Kidney (tissue), 22 donors: ENCODE measurements around the gene LPXN. TPM values are rescaled to one million over a fixed set of nuclear protein-coding genes. Genes with fewer than 3 reads are reported as not detected.

Experiments
- DNase-seq, 5 donors: peaks; one replicate each; pipeline ENCODE4 v3.0.0-alpha.2; 2013 to 2020
- FAIRE-seq: peaks from 2 replicates; lab custom pipeline; 2012; peaks lifted over from hg19 to GRCh38; lab: Jason Lieb, UNC
- H3K27ac ChIP-seq, 2 donors: one replicate each; pipeline ENCODE4 v1.7.0; 2013; ENCODE audit warnings: low read depth in 2 of 2, low read length in 2 of 2, inconsistent platforms in 1 of 2
- H3K27me3 ChIP-seq: one replicate; pipeline ENCODE4 v1.7.1; 2013; ENCODE audit warnings: low read length, inconsistent platforms; ENCODE audit not compliant: control insufficient read depth, insufficient read depth
- H3K36me3 ChIP-seq, 3 donors: one replicate each; pipeline versions ENCODE4 v1.7.0 to v1.7.1; 2013; ENCODE audit warnings: low read length in 3 of 3, control low read depth in 1 of 3, inconsistent platforms in 1 of 3; ENCODE audit not compliant: insufficient read depth in 3 of 3, control insufficient read depth in 2 of 3
- H3K4me1 ChIP-seq, 3 donors: one replicate each; pipeline versions ENCODE4 v1.7.0 to v1.7.1; 2013; ENCODE audit warnings: low read length in 3 of 3, inconsistent platforms in 1 of 3, low read depth in 1 of 3; ENCODE audit not compliant: control insufficient read depth in 2 of 3, insufficient read depth in 2 of 3
- H3K4me3 ChIP-seq, 3 donors: one replicate each; pipeline versions ENCODE4 v1.7.0 to v1.8.1; 2013; ENCODE audit warnings: low read length in 3 of 3, control low read depth in 1 of 3, inconsistent platforms in 1 of 3
- H3K9ac ChIP-seq, 3 donors: one replicate each; pipeline versions ENCODE4 v1.7.0 to v1.7.1; 2013; ENCODE audit warnings: low read length in 3 of 3, control low read depth in 1 of 3, inconsistent platforms in 1 of 3
- H3K9me3 ChIP-seq, 3 donors: one replicate each; pipeline versions ENCODE4 v1.7.0 to v1.7.1; 2013; ENCODE audit warnings: low read length in 3 of 3, control low read depth in 1 of 3, inconsistent platforms in 1 of 3; ENCODE audit not compliant: control insufficient read depth in 2 of 3, insufficient read depth in 1 of 3
- intact Hi-C: fragments of 100-400 bp; cut with DNase I; formaldehyde crosslinking; loops from one replicate; pipeline ENCODE4 v1.11.1; 2022
- long read RNA-seq, 10 donors: library from polyadenylated mRNA in 1 of 10; unstranded in 1 of 10; transcript quantifications; one replicate each; pipeline ENCODE4 v2.0.0 and lab custom pipeline, GENCODE V29; 2021 to 2026
- polyA plus RNA-seq: library from polyadenylated mRNA; stranded (reverse); fragments of 350-450 nt; fragmentation: Illumina TruSeq; extraction: RNeasy Lipid Tissue Mini Kit (QIAGEN cat#74804); gene quantifications from one replicate; pipeline ENCODE4 v1.2.3, GENCODE V29; 2014; ENCODE audit warnings: low read depth, low replicate concordance; ENCODE audit not compliant: insufficient read depth
- total RNA-seq: library from RNA; stranded (reverse); fragmentation: NEBNext Ultra II Directional; extraction: Animal tissue kit (Norgen Biotek cat#: 25700); gene quantifications from one replicate; pipeline ENCODE4 v1.2.1, GENCODE V29; 2021
- TF ChIP-seq, protein P1 (sequence below): IDR thresholded peaks from 3 replicates; pipeline ENCODE4 v1.5.1; 2012; ENCODE audit warnings: mild to moderate bottlenecking, moderate library complexity, borderline replicate concordance; ENCODE audit not compliant: insufficient read depth; ENCODE audit errors: extremely low read depth
- donor health status: control.
- donor health status: control.
- donor health status: control.
- donor health status: control.
- donor health status: control.
- donor health status: DM: yes; HTN: yes; CAD: no.
- donor health status: Normal renal cell carcinoma (clear cell type).

Gene LPXN
- 16.8 TPM for total RNA-seq
- 8.0 TPM for polyA plus RNA-seq
- long read RNA-seq, donor 1, result 0 reads
- long read RNA-seq, donor 2, result 0 reads
- long read RNA-seq, donor 3, result 0 reads
- long read RNA-seq, donor 4, result 0 reads
- long read RNA-seq, donor 5, result 0 reads
- long read RNA-seq, donor 6, partial matches to known transcripts, result 5 of 6 reads
- long read RNA-seq, donor 6, other reads (novel, unspliced or antisense), result 0 of 6 reads
- long read RNA-seq, donor 7, partial matches to known transcripts, result 1 of 8 reads
- long read RNA-seq, donor 7, other reads (novel, unspliced or antisense), result 6 of 8 reads
- long read RNA-seq, donor 8, result 0 reads
- long read RNA-seq, donor 9, partial matches to known transcripts, result 0 of 1 reads
- long read RNA-seq, donor 9, other reads (novel, unspliced or antisense), result 0 of 1 reads
- long read RNA-seq, donor 10, partial matches to known transcripts, result 0 of 1 reads
- long read RNA-seq, donor 10, other reads (novel, unspliced or antisense), result 0 of 1 reads

DNA sequence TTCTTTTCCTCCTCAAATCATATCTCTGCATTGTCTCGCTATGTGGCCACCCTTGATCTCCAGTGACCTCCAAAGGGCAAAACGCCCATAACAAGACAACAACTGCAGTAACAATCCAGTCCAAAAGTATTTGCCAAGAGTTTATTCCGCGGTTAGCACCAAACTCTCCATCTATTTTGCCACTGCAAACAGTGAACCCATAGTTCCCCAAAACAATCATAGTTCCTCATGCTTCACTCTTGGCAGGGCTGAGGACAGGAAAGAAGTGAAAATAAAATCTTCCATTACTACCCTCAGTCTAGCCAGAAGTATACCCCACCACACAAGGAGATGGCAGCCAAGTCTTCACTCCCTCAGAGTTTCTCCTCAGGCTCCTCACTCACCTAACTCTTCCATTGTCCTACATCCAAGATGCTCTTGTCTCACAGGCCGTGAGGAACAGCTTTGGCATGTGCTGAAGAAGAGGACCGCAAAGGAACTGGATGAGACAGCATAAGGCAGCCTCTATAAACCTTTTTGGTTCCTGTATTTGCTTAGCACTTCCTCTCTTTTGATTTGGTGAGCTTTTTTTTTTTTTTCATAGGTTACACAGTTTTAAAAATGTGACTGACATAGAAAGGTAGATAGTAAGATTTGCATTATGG, at the start of gene LPXN:
Gene LPXN (minus strand): TSS at position 480 of the 644 bp plus-strand sequence. CDS start 84 bp downstream, at position 396.
- Histone ChIP-seq H3K27me3 (no peaks in the 10 kb centered on the region), H3K36me3 (no peaks in the 10 kb centered on the region), H3K4me1 (peaks cover 2 to 28% (median 26%) of the 10 kb centered on the region in 3 donors), H3K9me3 (no peaks in the 10 kb centered on the region), H3K27ac (peak within 1 kb of the TSS; percentile 9 to 100), H3K9ac (peak within 1 kb of the TSS in 1 of 3 donors; percentile 100), H3K4me3 (peak within 1 kb of the TSS in 2 of 3 donors; percentile 14 to 97)
- intact Hi-C loops, result no loop called here
- no peak for FAIRE-seq
- no peak for DNase-seq
- TF ChIP-seq, protein P1, sequence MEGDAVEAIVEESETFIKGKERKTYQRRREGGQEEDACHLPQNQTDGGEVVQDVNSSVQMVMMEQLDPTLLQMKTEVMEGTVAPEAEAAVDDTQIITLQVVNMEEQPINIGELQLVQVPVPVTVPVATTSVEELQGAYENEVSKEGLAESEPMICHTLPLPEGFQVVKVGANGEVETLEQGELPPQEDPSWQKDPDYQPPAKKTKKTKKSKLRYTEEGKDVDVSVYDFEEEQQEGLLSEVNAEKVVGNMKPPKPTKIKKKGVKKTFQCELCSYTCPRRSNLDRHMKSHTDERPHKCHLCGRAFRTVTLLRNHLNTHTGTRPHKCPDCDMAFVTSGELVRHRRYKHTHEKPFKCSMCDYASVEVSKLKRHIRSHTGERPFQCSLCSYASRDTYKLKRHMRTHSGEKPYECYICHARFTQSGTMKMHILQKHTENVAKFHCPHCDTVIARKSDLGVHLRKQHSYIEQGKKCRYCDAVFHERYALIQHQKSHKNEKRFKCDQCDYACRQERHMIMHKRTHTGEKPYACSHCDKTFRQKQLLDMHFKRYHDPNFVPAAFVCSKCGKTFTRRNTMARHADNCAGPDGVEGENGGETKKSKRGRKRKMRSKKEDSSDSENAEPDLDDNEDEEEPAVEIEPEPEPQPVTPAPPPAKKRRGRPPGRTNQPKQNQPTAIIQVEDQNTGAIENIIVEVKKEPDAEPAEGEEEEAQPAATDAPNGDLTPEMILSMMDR, result no peak

DNA sequence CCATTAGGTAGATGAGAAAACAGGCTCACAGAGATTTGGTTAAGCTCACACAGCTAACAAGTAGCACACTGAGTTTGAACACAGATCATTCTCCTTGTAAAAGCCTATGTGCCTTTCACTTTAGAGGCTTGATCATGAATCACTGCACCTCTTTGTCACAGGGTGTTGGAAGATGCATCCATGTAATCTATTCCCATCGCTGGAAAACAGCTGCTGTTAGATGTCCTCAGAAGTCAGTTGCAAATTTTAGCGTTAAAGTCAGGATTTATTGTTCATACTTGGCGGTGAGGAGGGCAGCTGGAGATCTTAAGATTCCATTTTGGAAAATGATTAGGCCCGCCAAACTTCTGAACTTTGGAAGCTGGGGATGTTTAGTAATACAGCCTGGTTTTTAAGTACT, 49.4 kb upstream of the LPXN start:
- TF ChIP-seq, protein P1, result no peak
- peaks cover 0 to 7% (median 2%) of the 10 kb centered on the region in 3 donors for H3K4me1 ChIP-seq
- intact Hi-C loops, result no loop called here
- no peaks in the 10 kb centered on the region for H3K9me3 ChIP-seq
- no peak for DNase-seq
- FAIRE-seq, result no peak
- no peak overlapping the region for H3K9ac ChIP-seq
- H3K4me3 ChIP-seq, result no peak overlapping the region
- peaks cover 7 to 23% (median 17%) of the 10 kb centered on the region in 3 donors for H3K36me3 ChIP-seq
- H3K27me3 ChIP-seq, result no peaks in the 10 kb centered on the region
- H3K27ac ChIP-seq, result no peak overlapping the region

DNA sequence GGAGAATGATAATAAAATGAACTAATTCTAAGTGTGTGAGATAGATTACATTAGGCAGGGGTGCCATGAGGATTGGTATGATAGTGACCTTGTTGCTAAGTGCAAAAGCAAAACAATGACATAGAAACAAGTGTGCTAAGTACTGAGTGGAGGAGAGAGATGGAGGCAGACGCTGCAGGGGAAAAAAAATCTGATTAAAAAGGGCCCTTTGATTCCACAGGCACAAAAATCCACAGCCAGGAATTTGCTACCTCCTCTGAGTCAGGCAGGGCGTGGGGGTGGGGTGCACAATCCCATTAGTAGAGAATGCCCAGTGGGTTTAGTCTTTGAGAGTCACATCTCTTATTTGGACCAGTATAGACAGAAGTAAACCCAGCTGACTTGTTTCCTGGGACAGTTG, 46.7 kb upstream of the LPXN start, which contains the start of gene CNTF:
Gene CNTF (plus strand): TSS at position 322 of the 400 bp plus-strand sequence. CDS start 88 bp downstream, outside the sequence.
- Histone ChIP-seq H3K27me3 (no peaks in the 10 kb centered on the region), H3K9ac (no peak within 1 kb of the TSS), H3K36me3 (peaks cover 7 to 36% (median 26%) of the 10 kb centered on the region in 3 donors), H3K27ac (no peak within 1 kb of the TSS), H3K4me1 (peaks cover 0 to 13% (median 2%) of the 10 kb centered on the region in 3 donors), H3K4me3 (no peak within 1 kb of the TSS), H3K9me3 (no peaks in the 10 kb centered on the region)
- FAIRE-seq, result no peak
- no peak for DNase-seq
- intact Hi-C loops, result no loop called here
- TF ChIP-seq, protein P1, result no peak
